ENCODE results near the gene ARSG. TPM values are rescaled to one million over a fixed set of nuclear protein-coding genes. Genes with fewer than 3 reads are reported as not detected.
"Not testable (repeated sequence)": the region's sequence is repeated elsewhere in the genome, so short reads cannot be mapped to it uniquely, and the experiment has no call there.

ARSG gene
- polyA plus RNA-seq, 2 of the 4 experiments (the other 2 are of a cell fraction): 0.57 to 1.7 TPM

- DNase-seq (ENCODE audit: low read depth in 1 of 2, low spot score in 1 of 2): no peak
- FAIRE-seq: no peak
- no peak overlapping the region for H3K4me2 ChIP-seq
- ATAC-seq: no peak
- H3K9me3 ChIP-seq: no peaks in the 10 kb centered on the region
- H3K4me1 ChIP-seq: peaks cover 7% of the 10 kb centered on the region; the same call in 1 of the 3 replicates
- TF ChIP-seq FOSB (CRISPR knock-in tag; IDR thresholded peaks at IDR 0.05): no peak
- TF ChIP-seq HOXB5 (CRISPR knock-in tag; IDR thresholded peaks at IDR 0.05): no peak
- TF ChIP-seq TFCP2L1 (CRISPR knock-in tag; IDR thresholded peaks at IDR 0.05): no peak
- no peak for TF ChIP-seq RAD21 (conservative IDR thresholded peaks at IDR 0.05 in 1 of 2, IDR thresholded peaks at IDR 0.05 in 1 of 2)
- TF ChIP-seq JUN (IDR thresholded peaks at IDR 0.05): no peak
- TF ChIP-seq EP300 (IDR thresholded peaks at IDR 0.05): no peak
- TF ChIP-seq, protein P1, sequence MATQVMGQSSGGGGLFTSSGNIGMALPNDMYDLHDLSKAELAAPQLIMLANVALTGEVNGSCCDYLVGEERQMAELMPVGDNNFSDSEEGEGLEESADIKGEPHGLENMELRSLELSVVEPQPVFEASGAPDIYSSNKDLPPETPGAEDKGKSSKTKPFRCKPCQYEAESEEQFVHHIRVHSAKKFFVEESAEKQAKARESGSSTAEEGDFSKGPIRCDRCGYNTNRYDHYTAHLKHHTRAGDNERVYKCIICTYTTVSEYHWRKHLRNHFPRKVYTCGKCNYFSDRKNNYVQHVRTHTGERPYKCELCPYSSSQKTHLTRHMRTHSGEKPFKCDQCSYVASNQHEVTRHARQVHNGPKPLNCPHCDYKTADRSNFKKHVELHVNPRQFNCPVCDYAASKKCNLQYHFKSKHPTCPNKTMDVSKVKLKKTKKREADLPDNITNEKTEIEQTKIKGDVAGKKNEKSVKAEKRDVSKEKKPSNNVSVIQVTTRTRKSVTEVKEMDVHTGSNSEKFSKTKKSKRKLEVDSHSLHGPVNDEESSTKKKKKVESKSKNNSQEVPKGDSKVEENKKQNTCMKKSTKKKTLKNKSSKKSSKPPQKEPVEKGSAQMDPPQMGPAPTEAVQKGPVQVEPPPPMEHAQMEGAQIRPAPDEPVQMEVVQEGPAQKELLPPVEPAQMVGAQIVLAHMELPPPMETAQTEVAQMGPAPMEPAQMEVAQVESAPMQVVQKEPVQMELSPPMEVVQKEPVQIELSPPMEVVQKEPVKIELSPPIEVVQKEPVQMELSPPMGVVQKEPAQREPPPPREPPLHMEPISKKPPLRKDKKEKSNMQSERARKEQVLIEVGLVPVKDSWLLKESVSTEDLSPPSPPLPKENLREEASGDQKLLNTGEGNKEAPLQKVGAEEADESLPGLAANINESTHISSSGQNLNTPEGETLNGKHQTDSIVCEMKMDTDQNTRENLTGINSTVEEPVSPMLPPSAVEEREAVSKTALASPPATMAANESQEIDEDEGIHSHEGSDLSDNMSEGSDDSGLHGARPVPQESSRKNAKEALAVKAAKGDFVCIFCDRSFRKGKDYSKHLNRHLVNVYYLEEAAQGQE (IDR thresholded peaks at IDR 0.05): no peak
- TF ChIP-seq PBX3 (IDR thresholded peaks at IDR 0.05): no peak
- TF ChIP-seq NPAS2 (CRISPR knock-in tag; IDR thresholded peaks at IDR 0.05; ENCODE audit: borderline replicate concordance): no peak
- WGBS (ENCODE audit: missing lambda C conversion rate): 79% methylated on average over 6 of the region's 6 CpGs
- no peak overlapping the region for H3K27ac ChIP-seq
- no peak overlapping the region for H3K4me3 ChIP-seq
- POLR2A ChIA-PET: no interaction called here
- CTCF ChIA-PET: interaction anchor here (1.5 kb wide), 1 partner anchor 92 kb away, joined by 3 read pairs; no protein-coding TSS in a partner anchor
Measured at GRCh38 chr17:68306819-68307218, 15.5 kb downstream of the ARSG start.

DNA sequence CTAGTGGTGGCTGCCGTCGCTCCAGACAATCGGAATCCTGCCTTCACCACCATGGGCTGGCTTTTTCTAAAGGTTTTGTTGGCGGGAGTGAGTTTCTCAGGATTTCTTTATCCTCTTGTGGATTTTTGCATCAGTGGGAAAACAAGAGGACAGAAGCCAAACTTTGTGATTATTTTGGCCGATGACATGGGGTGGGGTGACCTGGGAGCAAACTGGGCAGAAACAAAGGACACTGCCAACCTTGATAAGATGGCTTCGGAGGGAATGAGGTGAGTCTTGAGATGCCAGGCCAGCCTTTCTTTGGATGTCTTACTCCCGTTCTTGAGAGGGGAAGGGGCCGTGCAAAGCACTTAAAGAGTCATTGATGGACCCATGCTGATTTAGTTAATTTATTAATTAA lies 16.1 kb downstream of the ARSG start:
- Histone ChIP-seq H3K4me1 (peaks cover 13% of the 10 kb centered on the region; the same call in 2 of the 3 replicates), H3K4me2 (no peak overlapping the region), H3K9me3 (no peaks in the 10 kb centered on the region), H3K4me3 (no peak overlapping the region), H3K27ac (no peak overlapping the region)
- ChIA-PET CTCF (interaction anchor here (1.5 kb wide), 1 partner anchor 92 kb away, joined by 3 read pairs; no protein-coding TSS in a partner anchor), POLR2A (no interaction called here)
- ATAC-seq (no peak), DNase-seq (ENCODE audit: low read depth in 1 of 2, low spot score in 1 of 2) (no peak), FAIRE-seq (no peak)
- WGBS (ENCODE audit: missing lambda C conversion rate): 84% methylated on average over 8 of the region's 8 CpGs
- TF ChIP-seq ZSCAN20 (CRISPR knock-in tag; IDR thresholded peaks at IDR 0.05): no peak
- no peak for TF ChIP-seq RNF2 (IDR thresholded peaks at IDR 0.05; ENCODE audit: borderline replicate concordance, low read depth)
- TF ChIP-seq HOXB13 (CRISPR knock-in tag; IDR thresholded peaks at IDR 0.05; ENCODE audit: low read depth): no peak
- no peak for TF ChIP-seq RFX5 (IDR thresholded peaks at IDR 0.05)
- no peak for TF ChIP-seq CEBPB (IDR thresholded peaks at IDR 0.05)
- TF ChIP-seq TP53 (CRISPR knock-in tag; IDR thresholded peaks at IDR 0.05): no peak
- no peak for TF ChIP-seq NFE2L2 (conservative IDR thresholded peaks at IDR 0.05; ENCODE audit: low read length)
- no peak for TF ChIP-seq CBX2 (IDR thresholded peaks at IDR 0.05; ENCODE audit: borderline replicate concordance, low read depth)
- no peak for TF ChIP-seq CTCF (IDR thresholded peaks at IDR 0.05)
- TF ChIP-seq, protein P2, sequence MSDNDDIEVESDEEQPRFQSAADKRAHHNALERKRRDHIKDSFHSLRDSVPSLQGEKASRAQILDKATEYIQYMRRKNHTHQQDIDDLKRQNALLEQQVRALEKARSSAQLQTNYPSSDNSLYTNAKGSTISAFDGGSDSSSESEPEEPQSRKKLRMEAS (IDR thresholded peaks at IDR 0.05): no peak
- TF ChIP-seq MYC (IDR thresholded peaks at IDR 0.05; ENCODE audit: borderline replicate concordance, low read length): no peak
- no peak for TF ChIP-seq JUNB (IDR thresholded peaks at IDR 0.05)
- TF ChIP-seq FOXS1 (CRISPR knock-in tag; IDR thresholded peaks at IDR 0.05): no peak
- no peak for TF ChIP-seq RARB (CRISPR knock-in tag; IDR thresholded peaks at IDR 0.05)
- TF ChIP-seq CHD2 (IDR thresholded peaks at IDR 0.05; ENCODE audit: low read length, partially characterized antibody): no peak
- no peak for TF ChIP-seq PHF8 (IDR thresholded peaks at IDR 0.05; ENCODE audit: borderline replicate concordance, low read depth)
- TF ChIP-seq HDAC2 (IDR thresholded peaks at IDR 0.05): no peak

DNA sequence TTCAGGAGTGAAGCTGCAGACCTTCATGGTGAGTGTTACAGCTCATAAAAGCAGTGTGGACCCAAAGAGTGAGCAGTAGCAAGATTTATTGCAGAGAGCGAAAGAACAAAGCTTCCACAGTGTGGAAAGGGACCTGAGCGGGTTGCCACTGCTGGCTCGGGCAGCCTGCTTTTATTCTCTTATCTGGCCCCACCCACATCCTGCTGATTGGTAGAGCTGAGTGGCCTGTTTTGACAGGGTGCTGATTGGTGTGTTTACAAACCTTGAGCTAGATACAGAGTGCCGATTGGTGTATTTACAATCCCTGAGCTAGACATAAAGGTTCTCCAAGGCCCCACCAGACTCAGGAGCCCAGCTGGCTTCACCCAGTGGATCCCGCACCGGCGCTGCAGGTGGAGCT lies 17.2 kb downstream of the ARSG start:
- POLR2A ChIA-PET; ATAC-seq; H3K27ac ChIP-seq; DNase-seq (ENCODE audit: low read depth in 1 of 2, low spot score in 1 of 2); H3K4me3 ChIP-seq; FAIRE-seq; H3K9me3 ChIP-seq; H3K4me2 ChIP-seq: not testable (repeated sequence)
- CTCF ChIA-PET: interaction anchor here (1.2 to 3.0 kb wide), 2 partner anchors 55 to 91 kb away, joined by 3 to 13 read pairs; no protein-coding TSS in a partner anchor
- H3K4me1 ChIP-seq: peaks cover 17% of the 10 kb centered on the region; the same call in 2 of the 3 replicates
- 88% methylated on average over 7 of the region's 7 CpGs for WGBS (ENCODE audit: missing lambda C conversion rate)
